EL (cell line): ENCODE results near the gene CEP112.
"Not testable (repeated sequence)": the region's sequence is repeated elsewhere in the genome, so short reads cannot be mapped to it uniquely, and the experiment has no call there.

Source experiments
- DNase-seq: peaks from one replicate; pipeline ENCODE4 v3.0.0-alpha.2; 2016

CEP112 gene

GRCh38 chr17:66210208-66210574 lies 18.3 kb upstream of the CEP112 start:
- DNase-seq, result no peak

DNA sequence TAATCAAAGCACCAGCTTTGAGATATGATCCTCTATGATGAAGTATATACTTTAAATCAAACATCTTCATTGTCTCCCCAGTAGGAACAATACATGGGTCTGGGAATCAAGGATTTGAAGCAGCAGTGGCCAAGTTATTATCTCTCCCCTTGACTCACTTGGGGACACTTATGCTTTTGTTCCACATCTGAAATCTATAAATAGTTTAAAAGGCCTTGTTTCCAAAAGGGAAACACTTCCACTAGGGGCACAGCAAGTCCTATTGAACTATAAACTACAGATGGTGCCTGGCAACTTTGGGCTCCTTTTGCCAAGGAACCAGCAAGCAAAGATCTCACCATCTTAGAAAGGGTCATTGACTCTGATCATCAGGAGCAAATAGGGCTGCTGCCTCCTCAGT lies 16.0 kb upstream of the CEP112 start:
- DNase-seq, result no peak

DNA sequence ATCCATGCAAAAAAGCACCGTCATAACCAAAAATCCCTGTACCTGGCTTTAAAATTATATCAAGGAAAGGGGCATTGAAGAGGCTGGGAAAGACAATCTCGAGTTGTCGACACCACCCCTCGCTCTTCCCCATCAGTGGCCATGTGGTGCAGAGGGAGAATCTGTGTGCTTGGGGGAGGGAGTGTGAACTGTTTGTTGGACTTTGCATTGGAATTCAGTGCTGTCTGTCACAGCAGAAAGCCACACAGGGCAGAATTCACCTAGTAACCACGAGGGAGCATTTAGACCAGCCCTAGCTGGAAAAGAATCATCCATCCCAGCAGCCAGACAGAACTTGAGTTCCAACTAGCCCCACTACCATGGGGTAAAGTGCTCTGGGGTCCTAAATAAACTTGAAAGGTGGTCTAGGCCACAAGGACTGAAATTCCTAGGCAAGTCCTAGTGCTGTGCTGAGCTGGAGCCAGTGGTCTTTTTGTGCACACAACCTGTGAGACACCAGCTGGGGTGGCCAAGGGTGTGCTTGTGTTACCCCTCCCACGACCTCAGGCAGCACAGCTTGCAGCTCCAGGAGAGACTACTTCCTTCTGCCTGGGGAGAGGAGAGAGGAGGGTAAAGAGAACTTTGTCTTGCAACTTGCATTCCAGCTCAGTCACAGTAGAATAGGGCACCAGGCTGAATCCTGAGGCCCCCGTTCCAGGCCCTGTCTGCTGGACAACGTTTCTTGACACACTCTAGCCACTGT lies 11.5 kb upstream of the CEP112 start:
- no peak for DNase-seq

DNA sequence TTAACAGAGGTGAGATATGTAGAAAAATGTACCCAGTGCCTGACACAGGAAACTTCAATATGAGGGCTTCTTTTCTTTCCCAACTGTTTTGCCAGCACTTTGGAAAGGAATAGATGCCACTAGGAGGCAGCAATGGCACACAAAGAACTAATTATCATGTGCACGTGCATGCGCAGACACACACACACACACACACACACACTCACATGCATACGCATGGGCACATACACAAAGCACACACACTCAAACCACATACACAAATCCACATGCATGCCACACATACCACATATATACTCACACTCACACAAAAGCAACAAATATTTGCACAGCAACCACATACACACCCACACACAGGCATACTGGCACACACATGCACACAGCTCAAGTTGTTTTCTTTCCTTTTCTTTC lies 8.8 kb upstream of the CEP112 start:
- DNase-seq, result peak; percentile 74

DNA sequence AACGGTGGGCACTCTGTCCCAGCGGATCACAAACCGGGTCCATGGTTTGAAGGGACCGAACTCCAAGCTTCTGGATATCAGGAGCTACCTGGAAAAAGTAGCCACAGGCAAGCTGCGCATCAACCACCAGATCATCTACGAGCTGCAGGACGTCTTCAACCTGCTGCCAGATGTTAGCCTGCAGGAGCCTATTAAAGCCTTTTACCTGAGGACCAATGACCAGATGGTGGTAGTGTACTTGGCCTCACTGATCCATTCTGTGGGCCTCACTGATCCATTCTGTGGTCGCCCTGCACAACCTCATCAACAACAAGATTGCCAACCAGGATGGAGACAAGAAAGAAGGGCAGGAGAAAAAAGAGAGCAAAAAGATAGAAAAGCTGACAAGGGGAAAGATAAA lies 6.3 kb upstream of the CEP112 start:
- DNase-seq, result no peak

GRCh38 chr17:66192378-66192687 lies 400 bp upstream of the CEP112 start:
- DNase-seq, result no peak

- DNase-seq, result peak; percentile 52
Measured at GRCh38 chr17:66190738-66191592, 968 bp downstream of the CEP112 start.

DNA sequence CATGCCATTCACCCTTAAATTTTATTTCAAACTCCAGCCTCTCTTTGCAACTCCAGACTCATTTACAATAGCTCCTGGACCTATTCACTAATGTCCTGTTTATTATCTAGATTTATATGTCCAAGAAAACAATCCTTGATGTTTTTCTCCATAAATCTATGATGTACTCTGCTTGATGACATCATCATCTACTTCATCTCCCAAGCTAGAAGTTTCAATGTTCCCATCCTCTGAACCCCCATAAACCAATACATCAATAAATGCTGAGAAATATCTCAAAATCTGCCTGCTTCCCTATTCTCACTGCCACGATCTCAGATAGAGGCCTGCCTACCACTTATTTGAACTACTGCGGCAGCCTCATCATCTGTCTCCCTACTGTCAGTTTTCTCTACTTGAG lies 4.2 kb downstream of the CEP112 start:
- no peak for DNase-seq

DNA sequence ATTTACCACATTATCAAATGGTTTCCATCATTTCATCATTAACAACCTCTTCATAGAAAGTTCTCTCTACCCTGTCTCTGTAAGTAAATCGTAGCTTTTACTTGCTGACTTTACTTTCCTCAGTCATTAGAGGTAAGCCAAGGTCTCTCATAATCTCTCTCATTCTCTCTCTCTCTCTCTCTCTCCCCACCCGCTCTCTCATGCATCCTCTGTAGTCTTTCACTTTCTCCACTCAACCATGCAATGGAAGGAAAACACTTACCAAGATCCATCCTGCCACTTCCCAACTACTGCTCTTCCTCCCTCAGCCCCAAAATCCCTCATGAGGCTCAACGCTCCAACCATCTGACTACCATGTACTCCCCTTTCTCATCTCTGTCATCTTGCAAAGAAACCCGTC lies 6.1 kb downstream of the CEP112 start:
- DNase-seq, result no peak

GRCh38 chr17:66184392-66184791 lies 7.5 kb downstream of the CEP112 start:
- no peak for DNase-seq

DNA sequence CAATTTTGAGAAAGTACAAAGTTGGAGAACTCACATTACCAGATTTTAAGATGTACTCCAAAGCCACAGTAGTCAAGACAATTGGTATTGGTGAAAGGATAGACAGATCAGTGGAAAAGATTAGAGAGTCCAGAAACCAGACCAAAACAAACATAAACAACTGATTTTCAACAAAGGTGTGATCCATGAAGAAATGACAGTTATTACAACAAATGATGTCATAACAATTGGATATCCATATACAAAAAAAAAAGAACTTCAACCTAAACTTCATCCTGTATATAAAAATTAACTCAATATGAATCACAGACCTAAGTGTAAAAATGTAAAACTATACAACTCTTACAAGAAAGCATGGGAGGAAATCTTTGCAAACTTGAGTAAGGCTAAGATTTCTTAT lies 8.4 kb downstream of the CEP112 start:
- DNase-seq, result no peak

GRCh38 chr17:66178642-66179041 lies 13.3 kb downstream of the CEP112 start:
- DNase-seq, result no peak

DNA sequence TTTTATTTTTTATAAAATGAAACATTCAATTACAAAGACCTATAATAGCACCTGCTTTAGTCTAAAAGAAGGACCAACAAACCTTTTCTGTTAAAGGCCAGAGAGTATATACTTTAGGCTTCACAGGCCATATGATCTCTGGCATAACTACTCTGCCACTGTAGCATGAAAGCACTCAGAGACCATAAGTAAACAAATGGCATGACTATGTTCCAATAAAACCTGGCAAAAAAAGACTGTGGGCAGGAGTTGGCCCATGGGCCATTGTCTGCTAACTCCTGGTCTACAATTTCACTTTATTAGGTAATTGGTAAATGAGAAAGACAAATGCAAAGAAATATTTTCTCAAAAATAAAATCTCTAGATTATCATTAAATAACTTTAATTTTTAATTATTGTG lies 14.9 kb downstream of the CEP112 start:
- no peak for DNase-seq

GRCh38 chr17:66175892-66176291 lies 16.0 kb downstream of the CEP112 start:
- DNase-seq, result peak; percentile 11

GRCh38 chr17:66172691-66173223 lies 19.2 kb downstream of the CEP112 start:
- no peak for DNase-seq

GRCh38 chr17:66172144-66172543 lies 19.8 kb downstream of the CEP112 start:
- DNase-seq, result no peak

GRCh38 chr17:66171692-66172091 lies 20.2 kb downstream of the CEP112 start:
- DNase-seq, result no peak

DNA sequence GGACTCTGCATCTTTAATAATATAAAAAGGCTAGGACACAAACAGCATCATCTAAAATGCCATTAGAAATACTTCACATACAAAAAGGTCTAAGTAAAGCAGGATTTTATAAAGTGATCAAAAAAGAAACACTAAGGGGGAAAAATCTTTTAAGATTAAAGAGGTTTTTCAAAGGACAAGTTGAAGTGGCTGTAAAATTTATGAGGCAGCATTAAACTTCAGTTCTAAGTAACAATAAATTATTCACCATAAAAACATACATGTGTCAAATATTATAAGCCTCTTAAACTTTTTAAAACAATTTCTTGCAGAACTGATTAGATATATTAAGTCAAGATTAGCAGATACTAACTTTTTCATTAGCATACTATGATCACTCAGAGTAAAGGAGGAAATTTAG lies 20.8 kb downstream of the CEP112 start:
- no peak for DNase-seq

- no peak for DNase-seq
Measured at GRCh38 chr17:66169839-66170238, 22.1 kb downstream of the CEP112 start.

- no peak for DNase-seq
Measured at GRCh38 chr17:66167189-66167815, 24.6 kb downstream of the CEP112 start.

GRCh38 chr17:66165537-66166123 lies 26.3 kb downstream of the CEP112 start:
- DNase-seq, result peak; percentile 63

DNA sequence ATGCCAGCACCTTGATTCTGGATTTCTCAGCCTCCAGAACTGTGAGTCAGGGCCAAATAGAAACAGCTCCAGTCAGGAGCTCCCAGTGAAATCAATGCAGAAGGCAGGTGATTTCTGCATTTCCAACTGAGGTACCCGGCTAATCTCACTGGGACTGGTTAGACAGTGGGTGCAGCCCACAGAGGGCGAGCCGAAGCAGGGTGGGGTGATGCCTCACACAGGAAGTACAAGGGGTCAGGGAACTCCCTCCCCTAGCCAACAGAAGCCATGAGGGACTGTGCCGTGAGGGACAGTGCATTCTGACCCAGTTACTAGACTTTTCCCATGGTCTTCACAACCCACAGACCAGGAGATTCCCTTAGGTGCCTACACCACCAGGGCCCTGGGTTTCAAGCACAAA lies 36.9 kb downstream of the CEP112 start:
- not testable (repeated sequence) for DNase-seq

- DNase-seq, result peak; percentile 60
Measured at GRCh38 chr17:66152756-66153155, 39.2 kb downstream of the CEP112 start.
